Neural progenitor cell (in vitro differentiated cells): Measurements from ENCODE around the gene BCL2L11. TPM values are rescaled to one million over a fixed set of nuclear protein-coding genes. Genes with fewer than 3 reads are reported as not detected.
A peak's percentile ranks its signal among the peaks of the same experiment; 100 is the strongest.

Source experiments
- DNase-seq: peaks from one replicate; pipeline ENCODE4 v3.0.0-alpha.2; 2016; ENCODE audit warnings: low spot score
- H2AFZ ChIP-seq: fragments of 200-600 bp; sonication (generic); replicated peaks from 2 replicates; pipeline ENCODE4 v1.6.1; 2016; ENCODE audit warnings: antibody characterized with exemption
- H3F3A ChIP-seq: fragments of 200-600 bp; sonication (generic); 2 replicates; pipeline ENCODE4 v1.6.1; 2016; ENCODE audit warnings: antibody characterized with exemption, low read depth
- H3K27ac ChIP-seq: fragments of 200-600 bp; sonication (generic); 2 replicates; pipeline ENCODE4 v1.5.1; 2016; ENCODE audit warnings: mild to moderate bottlenecking
- H3K27me3 ChIP-seq: fragments of 200-600 bp; sonication (generic); 2 replicates; pipeline ENCODE4 v1.6.1; 2016; ENCODE audit warnings: mild to moderate bottlenecking, moderate library complexity
- H3K36me3 ChIP-seq: fragments of 200-600 bp; sonication (generic); 2 replicates; pipeline ENCODE4 v1.5.1; 2016
- H3K4me1 ChIP-seq: fragments of 200-600 bp; sonication (generic); 2 replicates; pipeline ENCODE4 v1.6.1; 2016; ENCODE audit warnings: mixed run types
- H3K4me2 ChIP-seq: fragments of 200-600 bp; sonication (generic); 2 replicates; pipeline ENCODE4 v1.6.1; 2016
- H3K4me3 ChIP-seq: fragments of 200-600 bp; sonication (generic); 2 replicates; pipeline ENCODE4 v1.5.1; 2016
- H3K79me2 ChIP-seq: fragments of 200-600 bp; sonication (generic); 2 replicates; pipeline ENCODE4 v1.6.1; 2016; ENCODE audit warnings: low read depth
- H3K9ac ChIP-seq: fragments of 200-600 bp; sonication (generic); 2 replicates; pipeline ENCODE4 v1.6.1; 2016
- H3K9me3 ChIP-seq: fragments of 200-600 bp; sonication (generic); 2 replicates; pipeline ENCODE4 v1.5.1; 2016; ENCODE audit warnings: low read depth
- H4K20me1 ChIP-seq: fragments of 200-600 bp; sonication (generic); 2 replicates; pipeline ENCODE4 v1.6.1; 2016; ENCODE audit warnings: low read depth
- H3K27ac Mint-ChIP-seq: 3 replicates; pipeline ENCODE4 v1.8.0; 2021; ENCODE audit warnings: mixed read lengths
- H3K27me3 Mint-ChIP-seq: 2 replicates; pipeline ENCODE4 v1.8.0; 2022; ENCODE audit warnings: low read depth, mild to moderate bottlenecking, inconsistent platforms, moderate library complexity, mixed read lengths; ENCODE audit not compliant: insufficient read depth
- H3K36me3 Mint-ChIP-seq: 3 replicates; pipeline ENCODE4 v1.8.0; 2021; ENCODE audit warnings: mixed read lengths
- H3K4me1 Mint-ChIP-seq: 3 replicates; pipeline ENCODE4 v1.8.0; 2021; ENCODE audit warnings: mixed read lengths
- H3K4me3 Mint-ChIP-seq: 3 replicates; pipeline ENCODE4 v1.8.0; 2021; ENCODE audit warnings: mild to moderate bottlenecking, moderate library complexity, mixed read lengths
- H3K9me3 Mint-ChIP-seq: 3 replicates; pipeline ENCODE4 v1.8.0; 2020; ENCODE audit warnings: mixed read lengths
- EZH2 ChIP-seq: fragments of 200-600 bp; sonication (generic); IDR thresholded peaks from 2 replicates; pipeline ENCODE4 v1.6.1; 2017; ENCODE audit warnings: antibody characterized with exemption, mild to moderate bottlenecking, moderate library complexity
- EZH2phosphoT487 ChIP-seq: fragments of 200-600 bp; sonication (generic); IDR thresholded peaks from 2 replicates; pipeline ENCODE4 v1.6.1; 2017; ENCODE audit warnings: antibody characterized with exemption
- total RNA-seq: library from RNA; depleted of rRNA; stranded (reverse); fragments of >200 nt; gene quantifications from 2 replicates; pipeline ENCODE4 v1.2.3, GENCODE V29; 2015; ENCODE audit warnings: low replicate concordance
- TF ChIP-seq, protein P1 (sequence below): fragments of 200-600 bp; sonication (generic); IDR thresholded peaks from 2 replicates; pipeline ENCODE4 v1.5.1; 2017; ENCODE audit warnings: antibody characterized with exemption, mild to moderate bottlenecking

BCL2L11 gene
- total RNA-seq, 1 donor from 2014 or later = 46.9 TPM

DNA sequence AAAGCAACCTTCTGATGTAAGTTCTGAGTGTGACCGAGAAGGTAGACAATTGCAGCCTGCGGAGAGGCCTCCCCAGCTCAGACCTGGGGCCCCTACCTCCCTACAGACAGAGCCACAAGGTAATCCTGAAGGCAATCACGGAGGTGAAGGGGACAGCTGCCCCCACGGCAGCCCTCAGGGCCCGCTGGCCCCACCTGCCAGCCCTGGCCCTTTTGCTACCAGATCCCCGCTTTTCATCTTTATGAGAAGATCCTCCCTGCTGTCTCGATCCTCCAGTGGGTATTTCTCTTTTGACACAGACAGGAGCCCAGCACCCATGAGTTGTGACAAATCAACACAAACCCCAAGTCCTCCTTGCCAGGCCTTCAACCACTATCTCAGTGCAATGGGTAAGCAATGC, 3.0 kb downstream of the BCL2L11 start:
- peak overlapping the region; percentile 95 for H3K4me3 ChIP-seq
- H3K27me3 ChIP-seq = peaks cover 16% of the 10 kb centered on the region
- DNase-seq = no peak
- H3K4me1 ChIP-seq = peaks cover 36% of the 10 kb centered on the region
- H3K4me2 ChIP-seq = peak overlapping the region; percentile 85
- no peaks in the 10 kb centered on the region for H3K9me3 ChIP-seq
- Mint-ChIP-seq H3K9me3 (no peaks in the 10 kb centered on the region), H3K27me3 (peaks cover 19% of the 10 kb centered on the region), H3K4me1 (peaks cover 38% of the 10 kb centered on the region), H3K36me3 (peaks cover 43% of the 10 kb centered on the region), H3K4me3 (peak overlapping the region; percentile 93), H3K27ac (no peak overlapping the region)
- peaks cover 39% of the 10 kb centered on the region for H3K36me3 ChIP-seq
- H3F3A ChIP-seq = peaks cover 23% of the 10 kb centered on the region
- peaks cover 76% of the 10 kb centered on the region for H3K79me2 ChIP-seq
- H3K27ac ChIP-seq = no peak overlapping the region
- H2AFZ ChIP-seq = no peak overlapping the region
- H4K20me1 ChIP-seq = peaks cover 76% of the 10 kb centered on the region
- TF ChIP-seq, protein P1, sequence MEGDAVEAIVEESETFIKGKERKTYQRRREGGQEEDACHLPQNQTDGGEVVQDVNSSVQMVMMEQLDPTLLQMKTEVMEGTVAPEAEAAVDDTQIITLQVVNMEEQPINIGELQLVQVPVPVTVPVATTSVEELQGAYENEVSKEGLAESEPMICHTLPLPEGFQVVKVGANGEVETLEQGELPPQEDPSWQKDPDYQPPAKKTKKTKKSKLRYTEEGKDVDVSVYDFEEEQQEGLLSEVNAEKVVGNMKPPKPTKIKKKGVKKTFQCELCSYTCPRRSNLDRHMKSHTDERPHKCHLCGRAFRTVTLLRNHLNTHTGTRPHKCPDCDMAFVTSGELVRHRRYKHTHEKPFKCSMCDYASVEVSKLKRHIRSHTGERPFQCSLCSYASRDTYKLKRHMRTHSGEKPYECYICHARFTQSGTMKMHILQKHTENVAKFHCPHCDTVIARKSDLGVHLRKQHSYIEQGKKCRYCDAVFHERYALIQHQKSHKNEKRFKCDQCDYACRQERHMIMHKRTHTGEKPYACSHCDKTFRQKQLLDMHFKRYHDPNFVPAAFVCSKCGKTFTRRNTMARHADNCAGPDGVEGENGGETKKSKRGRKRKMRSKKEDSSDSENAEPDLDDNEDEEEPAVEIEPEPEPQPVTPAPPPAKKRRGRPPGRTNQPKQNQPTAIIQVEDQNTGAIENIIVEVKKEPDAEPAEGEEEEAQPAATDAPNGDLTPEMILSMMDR = no peak
- no peak for TF ChIP-seq EZH2
- peak overlapping the region; percentile 74 for H3K9ac ChIP-seq

DNA sequence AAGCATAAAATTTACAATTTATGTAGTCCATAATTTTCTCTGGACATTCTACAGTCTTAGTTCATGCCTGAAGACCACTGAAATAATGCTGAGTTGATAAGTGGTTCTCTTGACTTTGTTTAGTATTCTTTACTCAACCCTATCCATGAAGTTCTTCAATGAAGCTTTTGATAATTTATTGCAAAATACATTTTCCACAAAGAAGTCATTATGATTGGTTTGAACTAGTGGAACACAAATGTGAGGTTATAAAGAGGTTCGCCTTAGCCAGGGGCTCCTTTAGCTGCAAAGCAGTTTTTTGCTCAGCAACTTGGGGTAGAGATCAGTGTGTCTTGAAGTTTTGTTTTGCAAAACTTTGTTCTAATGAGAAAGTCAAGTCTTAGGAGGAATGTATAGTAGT, 5.9 kb downstream of the BCL2L11 start:
- no peak overlapping the region for H2AFZ ChIP-seq

DNA sequence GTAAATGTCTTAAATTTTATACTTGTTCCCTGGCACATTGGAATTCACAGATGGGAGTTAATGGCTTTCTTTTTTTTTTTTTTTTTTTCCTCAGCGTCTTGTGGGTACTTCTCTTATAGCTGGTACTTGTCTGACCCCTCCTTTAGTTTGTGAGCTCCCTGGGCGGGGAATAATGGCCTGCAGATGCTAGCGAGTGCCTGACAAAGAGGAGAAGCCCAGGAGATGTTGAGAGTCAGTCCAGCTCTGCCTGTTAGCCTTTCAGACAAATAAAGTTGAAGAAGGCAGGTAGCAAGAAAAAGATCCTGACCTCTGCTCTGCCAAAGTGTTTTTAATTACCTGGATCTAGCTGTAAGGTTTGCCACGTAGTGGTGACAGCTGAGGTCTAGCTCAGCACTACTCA, 6.6 kb downstream of the BCL2L11 start:
- no peak for TF ChIP-seq EZH2
- TF ChIP-seq, protein P1 = no peak
- no peak for TF ChIP-seq EZH2phosphoT487
- H3K4me1 ChIP-seq = peaks cover 30% of the 10 kb centered on the region
- no peak for DNase-seq
- H3K36me3 ChIP-seq = peaks cover 56% of the 10 kb centered on the region
- H3K27me3 ChIP-seq = no peaks in the 10 kb centered on the region
- Mint-ChIP-seq H3K4me3 (no peak overlapping the region), H3K9me3 (no peaks in the 10 kb centered on the region), H3K36me3 (peaks cover 69% of the 10 kb centered on the region), H3K27me3 (no peaks in the 10 kb centered on the region), H3K4me1 (peaks cover 37% of the 10 kb centered on the region), H3K27ac (no peak overlapping the region)
- H4K20me1 ChIP-seq = peaks cover 94% of the 10 kb centered on the region
- peak overlapping the region; percentile 48 for H3K4me2 ChIP-seq
- no peaks in the 10 kb centered on the region for H3K9me3 ChIP-seq
- no peak overlapping the region for H3K4me3 ChIP-seq
- no peak overlapping the region for H3K9ac ChIP-seq
- H3K27ac ChIP-seq = no peak overlapping the region
- H3K79me2 ChIP-seq = peaks cover 98% of the 10 kb centered on the region
- no peak overlapping the region for H2AFZ ChIP-seq
- peaks cover 8% of the 10 kb centered on the region for H3F3A ChIP-seq

More for the DNA sequence above, 5.9 kb downstream of the BCL2L11 start:
- peak overlapping the region; percentile 15 for H3K4me3 ChIP-seq
- H3K9ac ChIP-seq = no peak overlapping the region
- no peaks in the 10 kb centered on the region for H3K27me3 ChIP-seq
- H4K20me1 ChIP-seq = peaks cover 94% of the 10 kb centered on the region
- H3K27me3 Mint-ChIP-seq = peaks cover 1% of the 10 kb centered on the region
- H3K4me2 ChIP-seq = peak overlapping the region; percentile 48
- H3K27ac ChIP-seq = no peak overlapping the region
- no peaks in the 10 kb centered on the region for H3K9me3 ChIP-seq
- H3K4me3 Mint-ChIP-seq = no peak overlapping the region
- H3K27ac Mint-ChIP-seq = no peak overlapping the region
- peaks cover 8% of the 10 kb centered on the region for H3F3A ChIP-seq
- H3K9me3 Mint-ChIP-seq = no peaks in the 10 kb centered on the region
- TF ChIP-seq EZH2 = no peak
- TF ChIP-seq EZH2phosphoT487 = no peak
- TF ChIP-seq, protein P1 = no peak
- H3K4me1 Mint-ChIP-seq = peaks cover 37% of the 10 kb centered on the region
- H3K36me3 Mint-ChIP-seq = peaks cover 63% of the 10 kb centered on the region
- H3K36me3 ChIP-seq = peaks cover 55% of the 10 kb centered on the region
- peaks cover 30% of the 10 kb centered on the region for H3K4me1 ChIP-seq
- DNase-seq = no peak
- H3K79me2 ChIP-seq = peaks cover 97% of the 10 kb centered on the region
